NCI-H345 treated with DMSO at 0.1 percent for 48 hours (cell line): ENCODE results near the gene ADGRG7.
"Not testable (repeated sequence)": the region's sequence is repeated elsewhere in the genome, so short reads cannot be mapped to it uniquely, and the experiment has no call there.

Experiments used
- DNase-seq: peaks from one replicate; lab custom pipeline; 2025; ENCODE audit not compliant: unreplicated experiment; lab: John Stamatoyannopoulos, UW

ADGRG7 gene

GRCh38 chr3:100641471-100642032 lies 32.2 kb downstream of the ADGRG7 start:
- no peak for DNase-seq

GRCh38 chr3:100645913-100646312 lies 36.5 kb downstream of the ADGRG7 start:
- DNase-seq: no peak

- no peak for DNase-seq
Measured at GRCh38 chr3:100647171-100647570, 37.8 kb downstream of the ADGRG7 start.

- DNase-seq: no peak
Measured at GRCh38 chr3:100647657-100648056, 38.3 kb downstream of the ADGRG7 start.

- DNase-seq: no peak
Measured at GRCh38 chr3:100650651-100651619, 41.5 kb downstream of the ADGRG7 start.

- no peak for DNase-seq
Measured at GRCh38 chr3:100653604-100654294, 44.3 kb downstream of the ADGRG7 start.

- no peak for DNase-seq
Measured at GRCh38 chr3:100656945-100657344, 47.5 kb downstream of the ADGRG7 start.

- not testable (repeated sequence) for DNase-seq
Measured at GRCh38 chr3:100661294-100661693, 51.9 kb downstream of the ADGRG7 start.

- DNase-seq: no peak
Measured at GRCh38 chr3:100662113-100662823, 52.9 kb downstream of the ADGRG7 start.

- no peak for DNase-seq
Measured at GRCh38 chr3:100665230-100665629, 55.8 kb downstream of the ADGRG7 start.

- DNase-seq: not testable (repeated sequence)
Measured at GRCh38 chr3:100666699-100667098, 57.3 kb downstream of the ADGRG7 start.

GRCh38 chr3:100667316-100667715 lies 57.9 kb downstream of the ADGRG7 start:
- not testable (repeated sequence) for DNase-seq

- DNase-seq: not testable (repeated sequence)
Measured at GRCh38 chr3:100670995-100671394, 61.6 kb downstream of the ADGRG7 start.

GRCh38 chr3:100681496-100681895 lies 72.1 kb downstream of the ADGRG7 start:
- no peak for DNase-seq

GRCh38 chr3:100682056-100682853 lies 72.9 kb downstream of the ADGRG7 start:
- no peak for DNase-seq

GRCh38 chr3:100682854-100683760 lies 73.7 kb downstream of the ADGRG7 start:
- DNase-seq: no peak

GRCh38 chr3:100693225-100693624 lies 83.8 kb downstream of the ADGRG7 start:
- DNase-seq: no peak

GRCh38 chr3:100695696-100696095 lies 86.3 kb downstream of the ADGRG7 start:
- DNase-seq: no peak

- no peak for DNase-seq
Measured at GRCh38 chr3:100696161-100696560, 86.8 kb downstream of the ADGRG7 start.
